ENCODE data around the gene TXNRD1.
"Not testable (repeated sequence)": the region's sequence is repeated elsewhere in the genome, so short reads cannot be mapped to it uniquely, and the experiment has no call there.

TXNRD1 gene

GRCh38 chr12:104215638-104216297 lies at the start of gene TXNRD1:
Gene TXNRD1 (plus strand): TSS chr12:104215779. CDS start chr12:104215803, 24 bp downstream.
- peak; percentile 50 to 95 (median 64) for DNase-seq
- intact Hi-C loops (cut with DNase I) = loop anchor here (1.0 to 2.0 kb wide), 2 partner anchors 71 to 143 kb away; no protein-coding TSS in a partner anchor

- no peak for DNase-seq
Measured at GRCh38 chr12:104165801-104166200, 49.8 kb upstream of the TXNRD1 start.

GRCh38 chr12:104166465-104166864 lies 49.1 kb upstream of the TXNRD1 start:
- intact Hi-C loops (cut with DNase I) = no loop called here
- DNase-seq = no peak

More at GRCh38 chr12:104165801-104166200, 49.8 kb upstream of the TXNRD1 start:
- intact Hi-C loops (cut with DNase I) = no loop called here

- intact Hi-C loops (cut with DNase I) = no loop called here
- DNase-seq = no peak
Measured at GRCh38 chr12:104167519-104168458, 47.8 kb upstream of the TXNRD1 start.

- intact Hi-C loops (cut with DNase I) = no loop called here
- DNase-seq = no peak
Measured at GRCh38 chr12:104168596-104168995, 47.0 kb upstream of the TXNRD1 start.

GRCh38 chr12:104171785-104172569 lies 43.6 kb upstream of the TXNRD1 start:
- no peak for DNase-seq
- intact Hi-C loops (cut with DNase I) = no loop called here

GRCh38 chr12:104172570-104172947 lies 43.0 kb upstream of the TXNRD1 start:
- no peak for DNase-seq
- intact Hi-C loops (cut with DNase I) = no loop called here

DNA sequence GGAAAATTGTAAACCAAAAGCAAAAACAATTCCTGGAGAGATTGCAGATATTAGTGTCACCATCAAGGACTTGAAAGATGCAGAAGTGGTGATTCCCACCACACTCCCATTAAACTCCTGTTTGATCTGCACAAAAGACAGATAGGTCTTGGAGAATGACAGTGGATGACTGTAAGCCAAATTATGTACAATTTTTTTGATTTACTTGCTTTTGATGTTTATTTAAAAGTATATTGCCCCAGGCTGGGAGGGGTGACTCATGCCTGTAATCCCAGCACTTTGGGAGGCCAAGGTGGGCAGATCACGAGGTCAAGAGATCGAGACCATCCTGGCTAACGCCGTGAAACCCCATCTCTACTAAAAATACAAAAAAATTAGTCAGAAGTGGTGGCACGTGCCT lies 41.8 kb upstream of the TXNRD1 start:
- DNase-seq; intact Hi-C loops (cut with DNase I): not testable (repeated sequence)

GRCh38 chr12:104175726-104176247 lies 39.8 kb upstream of the TXNRD1 start:
- intact Hi-C loops (cut with DNase I) = no loop called here
- no peak for DNase-seq

DNA sequence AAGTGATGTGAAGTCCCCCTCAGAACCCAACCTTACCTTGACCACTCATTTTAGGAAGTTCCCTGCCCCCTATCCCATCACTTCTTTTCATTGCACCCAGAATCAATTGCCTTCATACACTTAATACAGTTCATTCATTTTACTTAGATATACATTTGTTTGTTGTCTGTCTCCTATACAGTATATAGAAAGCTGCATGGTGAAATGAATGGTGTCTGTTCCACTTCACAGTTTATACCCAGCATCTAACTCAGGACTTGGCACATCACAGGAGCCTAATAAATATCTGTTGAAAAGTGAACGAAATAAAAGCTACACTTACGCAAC lies 38.3 kb upstream of the TXNRD1 start:
- intact Hi-C loops (cut with DNase I) = no loop called here

DNA sequence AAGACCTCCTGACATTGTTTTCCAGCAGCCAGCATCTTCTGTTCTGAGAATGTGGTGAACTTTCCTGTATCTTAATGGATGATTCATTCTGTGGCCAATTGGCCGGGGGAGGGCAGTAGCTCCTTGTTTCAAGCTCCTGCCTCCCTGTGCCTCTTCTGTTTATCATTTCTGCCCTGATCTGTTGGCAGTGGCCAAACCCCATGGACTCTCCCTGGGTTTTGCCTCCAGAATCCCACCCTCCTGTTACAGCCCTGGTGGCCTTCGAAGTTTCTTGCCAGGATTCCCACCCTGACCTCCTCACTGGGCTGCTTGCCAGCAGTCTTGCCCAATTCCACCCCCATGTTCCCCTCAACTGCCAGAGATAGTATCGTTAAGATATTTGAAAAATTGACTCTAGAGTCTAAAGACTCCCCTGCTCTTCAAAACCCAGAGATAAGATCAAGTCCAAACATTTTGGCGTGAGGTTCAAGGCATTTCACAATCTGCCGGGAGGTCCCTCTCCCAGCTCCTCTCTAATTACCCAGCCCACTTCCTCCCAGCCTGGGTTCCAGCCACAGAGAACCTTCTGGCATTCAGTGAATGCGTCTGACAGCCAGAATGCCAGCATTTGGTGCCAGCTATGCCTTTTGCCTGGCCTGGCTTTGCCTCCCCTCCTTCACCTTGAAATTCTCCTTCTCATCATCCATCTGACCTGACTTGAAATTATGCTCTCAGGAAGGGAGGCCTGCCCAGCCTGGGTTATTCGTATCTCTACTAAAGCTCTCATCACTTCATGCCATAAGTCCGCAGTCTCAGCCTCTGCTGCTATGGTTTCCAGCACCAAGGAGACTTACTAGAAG lies 37.7 kb upstream of the TXNRD1 start:
- intact Hi-C loops (cut with DNase I) = no loop called here
- DNase-seq = no peak

More for the DNA sequence above, 38.3 kb upstream of the TXNRD1 start:
- no peak for DNase-seq

DNA sequence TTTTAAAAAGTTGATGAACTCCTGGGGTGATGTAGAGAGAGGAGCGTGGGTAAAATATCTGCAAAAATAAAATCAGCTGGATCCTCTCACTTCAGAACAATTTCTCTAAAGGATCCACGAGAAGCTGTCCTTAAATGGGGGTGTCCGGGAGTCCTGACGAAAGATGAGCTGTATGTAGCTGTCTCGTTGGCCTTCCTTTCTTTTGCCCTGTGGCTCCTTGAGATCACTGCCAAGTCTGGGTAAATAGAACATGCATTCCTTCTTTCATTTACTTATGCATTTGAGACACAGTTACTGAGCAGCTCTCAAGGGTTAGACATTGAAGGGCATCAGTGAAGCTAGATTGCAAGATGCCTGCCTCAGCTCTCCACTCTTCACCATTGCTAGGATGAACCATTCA lies 35.2 kb upstream of the TXNRD1 start:
- DNase-seq = no peak
- intact Hi-C loops (cut with DNase I) = no loop called here

DNA sequence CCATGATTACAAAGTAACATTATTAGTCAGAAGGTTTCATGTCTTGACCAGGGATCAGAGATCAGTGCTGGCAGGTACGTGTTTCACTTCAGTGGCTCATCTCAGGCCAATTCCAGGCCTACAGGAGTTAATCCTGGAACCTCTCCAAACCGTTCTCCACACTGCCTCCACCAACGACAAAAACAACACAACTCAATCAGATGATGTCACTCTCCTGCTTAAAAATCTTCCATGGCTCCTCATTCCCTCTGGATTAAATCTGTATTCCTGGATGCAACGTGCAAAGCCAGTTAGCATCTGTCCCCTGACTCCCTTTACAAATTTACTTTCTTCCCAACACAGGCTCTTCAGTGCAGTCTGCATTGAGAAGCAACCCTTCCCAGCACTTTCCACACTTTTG lies 34.3 kb upstream of the TXNRD1 start:
- intact Hi-C loops (cut with DNase I) = no loop called here
- DNase-seq = no peak

DNA sequence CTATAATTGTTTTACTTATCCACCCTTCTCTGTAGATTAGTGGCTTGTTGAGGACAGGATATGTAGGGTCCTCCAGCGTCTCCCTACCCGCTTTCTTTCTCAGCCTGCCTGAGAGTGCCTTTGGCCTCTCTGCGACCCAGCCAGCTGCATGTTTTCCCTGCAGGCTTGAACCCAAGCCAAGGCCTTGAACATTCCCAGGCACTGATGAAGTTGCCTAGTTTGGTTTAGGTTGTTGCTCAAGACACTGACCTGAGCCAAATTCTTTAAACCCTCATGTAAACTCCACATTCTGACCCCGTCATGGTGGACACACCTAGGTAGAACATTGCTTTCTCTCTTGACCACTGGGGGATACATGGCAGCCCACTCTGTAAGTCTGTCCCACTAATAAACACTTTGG lies 33.4 kb upstream of the TXNRD1 start:
- no peak for DNase-seq
- intact Hi-C loops (cut with DNase I) = no loop called here

DNA sequence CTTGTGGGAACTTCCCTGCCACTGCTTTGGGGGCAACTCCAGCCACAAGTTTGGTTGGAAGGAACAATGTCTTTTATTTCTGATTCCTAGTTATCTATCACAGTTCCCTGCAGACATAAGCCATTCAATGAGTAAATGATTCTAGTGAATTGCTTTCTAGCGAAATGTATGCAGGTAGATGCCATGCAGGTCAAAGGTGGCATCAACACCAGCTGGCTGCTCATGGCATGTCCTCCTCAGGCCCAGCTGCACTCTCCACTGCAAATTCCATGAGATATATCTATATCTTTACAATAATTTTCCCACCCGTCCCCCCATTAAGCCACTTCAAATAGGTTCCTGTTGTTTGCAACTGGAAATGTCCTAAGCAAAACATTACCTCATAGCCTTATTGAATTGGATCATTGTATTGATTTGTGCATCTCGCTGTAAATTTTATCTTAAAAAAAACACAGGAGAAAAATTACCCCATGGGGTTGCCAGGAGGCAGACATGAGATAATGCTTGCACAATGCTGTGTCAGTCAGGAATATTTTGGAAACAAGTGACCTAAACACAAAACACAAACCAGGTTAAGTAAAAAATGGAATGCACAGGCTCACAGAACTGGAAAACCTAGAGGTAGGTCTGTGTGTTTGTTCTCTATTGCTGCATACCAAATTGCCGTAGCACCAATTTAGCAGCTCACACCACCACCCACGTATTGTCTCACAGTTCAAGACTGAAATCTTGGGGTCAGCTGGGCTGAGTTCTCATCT lies 32.8 kb upstream of the TXNRD1 start:
- intact Hi-C loops (cut with DNase I) = no loop called here
- DNase-seq = no peak

DNA sequence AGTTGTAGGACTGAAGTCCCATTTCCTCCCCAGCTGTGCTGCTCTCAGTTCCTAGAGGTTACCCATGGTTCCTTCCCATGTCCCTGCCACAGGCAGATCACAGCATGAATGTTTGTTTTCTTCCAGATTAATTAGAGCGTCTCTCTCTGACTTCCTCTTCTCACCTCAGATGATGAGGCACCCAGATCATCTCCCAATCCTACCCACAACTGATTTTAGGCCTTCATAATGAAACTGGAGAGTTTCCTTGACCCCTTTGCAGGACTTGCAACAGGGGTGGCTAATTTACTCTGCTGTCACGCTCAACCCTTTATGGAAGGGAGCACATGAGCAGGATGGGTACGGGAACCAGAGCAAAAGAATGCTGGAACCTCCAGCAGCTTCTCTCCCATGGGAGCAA lies 32.1 kb upstream of the TXNRD1 start:
- intact Hi-C loops (cut with DNase I) = no loop called here
- no peak for DNase-seq

GRCh38 chr12:104187446-104188155 lies 28.0 kb upstream of the TXNRD1 start:
- intact Hi-C loops (cut with DNase I) = no loop called here
- peak in 1 of 10 donors; percentile 77 for DNase-seq

- intact Hi-C loops (cut with DNase I) = no loop called here
- no peak for DNase-seq
Measured at GRCh38 chr12:104188534-104188933, 27.0 kb upstream of the TXNRD1 start.

All from posterior cingulate gyrus (tissue), 11 donors.